DMS53 treated with DMSO at 0.1 percent for 48 hours (cell line): Measurements from ENCODE around the gene CMA1.
"Not testable (repeated sequence)": the region's sequence is repeated elsewhere in the genome, so short reads cannot be mapped to it uniquely, and the experiment has no call there.

Experiments
- DNase-seq: peaks from one replicate; lab custom pipeline; 2025; ENCODE audit not compliant: unreplicated experiment; lab: John Stamatoyannopoulos, UW

CMA1 gene, protein sequence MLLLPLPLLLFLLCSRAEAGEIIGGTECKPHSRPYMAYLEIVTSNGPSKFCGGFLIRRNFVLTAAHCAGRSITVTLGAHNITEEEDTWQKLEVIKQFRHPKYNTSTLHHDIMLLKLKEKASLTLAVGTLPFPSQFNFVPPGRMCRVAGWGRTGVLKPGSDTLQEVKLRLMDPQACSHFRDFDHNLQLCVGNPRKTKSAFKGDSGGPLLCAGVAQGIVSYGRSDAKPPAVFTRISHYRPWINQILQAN

DNA sequence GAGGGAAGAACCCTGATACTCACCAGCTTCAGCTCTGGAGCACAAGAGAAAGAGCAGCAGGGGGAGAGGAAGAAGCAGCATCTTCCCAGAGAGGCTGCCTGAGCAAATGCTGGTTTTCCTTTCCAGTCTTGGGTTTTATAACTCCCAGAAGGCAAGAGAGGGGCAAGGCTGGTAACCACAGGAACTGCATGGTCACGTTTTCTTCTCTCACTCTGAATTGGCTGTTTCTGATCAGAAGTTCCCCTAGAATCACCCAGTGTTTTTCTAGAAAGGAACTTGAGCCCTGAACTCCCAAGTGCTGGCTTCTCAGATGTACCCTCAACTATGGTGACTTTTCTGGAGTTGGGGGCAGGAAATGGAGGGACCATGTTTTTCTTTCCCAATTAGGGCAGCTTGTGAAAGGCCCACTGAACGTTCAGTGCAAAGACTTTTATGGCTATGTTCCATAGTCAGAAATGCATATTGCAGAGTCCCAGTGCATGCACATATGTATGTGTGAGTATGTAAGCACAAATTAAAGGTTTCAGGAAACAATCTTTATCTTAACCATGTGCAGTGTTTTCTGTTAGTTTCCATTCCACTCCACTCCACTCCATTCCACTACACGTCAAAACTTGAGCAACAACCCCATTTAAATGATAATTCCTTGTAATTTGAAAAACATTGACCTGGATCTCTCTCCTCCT is at the start of gene CMA1:
TSS of gene CMA1 (minus strand) at position 111 of the 686 bp plus-strand sequence. CDS start at position 81, 30 bp downstream.
- no peak for DNase-seq

GRCh38 chr14:24556756-24557155 is 48.7 kb upstream of the CMA1 start:
- DNase-seq = no peak

DNA sequence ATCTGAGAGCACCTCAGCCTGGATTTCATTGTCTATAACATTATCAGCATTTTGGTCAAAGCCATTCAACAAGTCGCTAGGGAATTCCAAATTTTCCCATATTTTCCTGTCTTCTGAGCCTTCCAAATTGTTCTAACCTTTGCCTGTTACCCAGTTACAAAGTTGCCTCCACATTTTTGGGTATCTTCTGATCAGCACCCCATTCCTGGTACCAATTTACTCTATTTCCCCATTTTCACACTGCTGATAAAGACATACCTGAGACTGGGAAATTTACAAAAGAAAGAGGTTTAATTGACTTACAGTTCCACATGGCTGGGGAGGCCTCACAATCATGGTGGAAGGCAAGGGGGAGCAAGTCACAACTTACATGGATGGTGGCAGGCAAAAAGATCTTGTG is 41.0 kb upstream of the CMA1 start:
- not testable (repeated sequence) for DNase-seq

- DNase-seq = no peak
Measured at GRCh38 chr14:24542346-24542936, 34.4 kb upstream of the CMA1 start.

- DNase-seq = no peak
Measured at GRCh38 chr14:24535737-24536136, 27.7 kb upstream of the CMA1 start.

GRCh38 chr14:24534286-24534685 is 26.2 kb upstream of the CMA1 start:
- DNase-seq = no peak

DNA sequence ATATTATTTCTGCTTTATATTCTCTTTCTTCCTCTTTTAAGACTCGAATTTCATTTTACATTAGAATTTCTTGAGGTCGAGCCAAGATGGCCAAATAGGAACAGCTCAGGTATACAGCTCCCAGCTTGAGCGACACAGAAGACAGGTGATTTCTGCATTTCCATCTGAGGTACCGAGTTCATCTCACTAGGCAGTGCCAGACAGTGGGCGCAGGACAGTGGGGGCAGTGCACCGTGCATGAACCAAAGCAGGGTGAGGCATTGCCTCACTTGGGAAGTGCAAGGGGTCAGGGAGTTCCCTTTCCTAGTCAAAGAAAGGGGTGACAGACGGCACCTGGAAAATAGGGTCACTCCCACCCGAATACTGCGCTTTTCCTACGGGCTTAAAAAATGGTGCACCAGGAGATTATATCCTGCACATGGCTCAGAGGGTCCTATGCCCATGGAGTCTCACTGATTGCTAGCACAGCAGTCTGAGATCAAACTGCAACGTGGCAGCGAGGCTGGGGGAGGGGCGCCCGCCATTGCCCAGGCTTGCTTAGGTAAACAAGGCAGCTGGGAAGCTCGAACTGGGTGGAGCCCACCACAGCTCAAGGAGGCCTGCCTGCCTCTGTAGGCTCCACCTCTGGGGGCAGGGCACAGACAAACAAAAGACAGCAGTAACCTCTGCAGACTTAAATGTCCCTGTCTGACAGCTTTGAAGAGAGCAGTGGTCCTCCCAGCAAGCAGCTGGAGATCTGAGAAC is 18.0 kb upstream of the CMA1 start:
- DNase-seq = peak; percentile 7

- DNase-seq = no peak
Measured at GRCh38 chr14:24518851-24519250, 10.8 kb upstream of the CMA1 start.

DNA sequence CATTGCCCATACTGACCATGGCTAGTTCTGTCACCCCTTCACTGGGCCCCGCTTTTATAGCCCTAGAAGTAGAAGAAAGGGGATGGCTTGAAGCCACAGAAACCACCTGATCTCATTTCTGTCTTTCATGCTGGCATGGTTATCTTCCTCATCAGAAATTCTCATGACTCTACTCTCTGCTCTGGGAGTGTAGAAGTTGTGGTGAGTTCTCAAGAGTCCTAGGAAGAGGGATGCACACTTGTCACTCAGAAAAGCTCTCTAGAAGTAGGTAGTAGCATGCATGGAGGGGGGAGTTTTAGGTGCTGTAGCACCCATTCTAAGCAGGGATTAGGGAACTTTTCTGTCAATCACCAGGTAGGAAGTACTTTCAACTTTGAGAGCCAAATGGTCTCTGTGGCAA is 6.1 kb upstream of the CMA1 start:
- no peak for DNase-seq

DNA sequence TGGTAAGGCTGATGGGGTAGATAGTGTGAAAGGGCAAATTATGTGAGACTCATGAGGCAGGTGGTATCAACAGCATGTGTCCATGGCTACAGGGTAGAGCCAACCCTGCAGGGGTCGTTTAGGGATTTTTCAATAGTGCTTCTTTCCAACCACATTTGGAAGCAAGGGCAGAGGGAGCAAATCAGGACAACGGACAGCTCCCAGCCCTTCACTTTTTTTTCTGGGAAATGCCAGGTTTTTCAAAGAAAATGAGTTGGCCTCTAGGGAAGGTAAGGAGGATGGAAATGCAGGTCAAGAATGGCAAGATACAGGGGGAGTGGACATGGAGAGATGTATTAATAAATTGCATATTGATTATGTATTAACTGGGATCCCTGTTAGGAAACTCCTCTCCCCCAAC is 4.9 kb upstream of the CMA1 start:
- DNase-seq = no peak

DNA sequence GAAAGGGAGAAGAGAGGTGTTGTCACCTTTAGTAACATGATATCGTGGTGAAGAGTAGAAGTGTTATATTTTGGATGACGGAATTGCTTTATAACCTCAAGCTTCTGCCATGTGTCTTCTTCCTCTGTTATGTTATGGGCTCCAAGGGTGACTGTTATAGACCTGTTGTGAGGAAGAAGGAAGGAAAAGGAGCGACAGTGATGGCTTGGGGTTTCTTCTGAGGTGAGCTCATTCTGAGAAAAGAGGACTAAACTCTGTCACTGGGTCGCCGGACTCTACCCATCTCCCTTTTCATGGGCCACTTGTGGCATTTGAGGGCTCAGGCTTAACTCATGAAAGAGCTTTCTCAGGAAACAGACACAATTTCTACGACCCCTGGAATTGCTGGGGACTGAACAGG is 1.6 kb downstream of the CMA1 start:
- no peak for DNase-seq

- DNase-seq = no peak
Measured at GRCh38 chr14:24504425-24504950, 3.6 kb downstream of the CMA1 start.

DNA sequence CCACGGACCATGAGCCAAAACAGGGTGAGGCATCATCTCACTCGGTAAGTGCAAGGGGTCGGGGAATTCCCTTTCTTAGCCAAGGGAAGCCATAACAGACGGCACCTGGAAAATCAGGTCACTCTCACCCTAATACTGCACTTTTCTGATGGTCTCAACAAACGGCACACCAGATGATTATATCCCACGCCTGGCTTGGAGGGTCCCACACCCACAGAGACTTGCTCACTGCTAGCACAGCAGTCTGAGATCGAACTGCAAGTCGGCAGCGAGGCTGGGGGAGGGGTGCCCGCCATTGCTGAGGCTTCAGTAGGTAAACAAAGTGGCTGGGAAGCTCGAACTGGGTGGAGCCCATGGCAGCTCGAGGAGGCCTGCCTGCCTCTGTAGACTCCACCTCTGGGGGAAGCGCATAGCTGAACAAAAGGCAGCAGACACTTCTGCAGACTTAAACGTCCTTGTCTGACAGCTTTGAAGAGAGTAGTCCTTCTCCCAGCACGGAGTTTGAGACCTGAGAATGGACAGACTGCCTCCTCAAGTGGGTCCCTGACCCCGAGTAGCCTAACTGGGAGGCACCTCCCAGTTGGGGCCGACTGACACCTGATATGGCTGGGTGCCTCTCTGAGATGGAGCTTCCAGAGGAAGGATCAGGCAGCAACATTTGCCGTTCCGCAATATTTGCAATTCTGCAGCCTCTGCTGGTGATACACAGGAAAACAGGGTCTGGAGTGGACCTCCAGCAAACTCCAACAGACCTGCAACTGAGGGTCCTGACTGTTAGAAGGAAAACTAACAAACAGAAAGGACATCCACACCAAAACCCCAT is 16.3 kb downstream of the CMA1 start:
- peak; percentile 10 for DNase-seq

DNA sequence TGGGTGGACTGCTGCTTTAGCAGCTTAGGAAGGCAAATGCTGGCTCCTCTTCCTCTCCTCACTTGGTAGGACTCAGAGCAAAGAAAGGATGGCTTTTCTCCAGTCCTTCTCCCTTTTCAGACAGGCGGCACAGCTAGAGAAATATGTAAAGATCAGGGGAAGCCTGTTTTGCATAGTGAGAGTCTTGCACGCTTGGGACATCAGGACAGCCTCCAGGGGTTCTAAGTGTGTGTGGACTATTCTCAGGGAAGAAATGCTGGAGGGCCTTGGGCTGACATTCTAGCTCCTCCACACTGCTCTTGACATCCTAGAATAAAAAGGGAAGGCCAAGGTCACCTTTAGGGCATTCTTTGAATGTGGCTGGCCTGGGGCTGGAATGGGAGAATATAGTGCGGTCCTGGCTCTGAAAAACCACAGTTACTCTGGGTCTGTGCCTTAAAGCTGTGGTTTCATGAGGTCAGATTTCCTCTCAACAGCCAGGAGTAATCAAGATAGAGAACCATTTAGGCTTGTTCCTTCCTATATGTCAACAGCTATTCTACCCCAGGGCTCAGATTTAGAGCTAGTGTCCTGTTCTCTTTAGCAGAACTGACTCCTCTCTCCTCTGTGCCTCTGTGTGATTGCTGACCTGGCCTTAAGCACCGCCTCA is 24.3 kb downstream of the CMA1 start:
- no peak for DNase-seq

DNA sequence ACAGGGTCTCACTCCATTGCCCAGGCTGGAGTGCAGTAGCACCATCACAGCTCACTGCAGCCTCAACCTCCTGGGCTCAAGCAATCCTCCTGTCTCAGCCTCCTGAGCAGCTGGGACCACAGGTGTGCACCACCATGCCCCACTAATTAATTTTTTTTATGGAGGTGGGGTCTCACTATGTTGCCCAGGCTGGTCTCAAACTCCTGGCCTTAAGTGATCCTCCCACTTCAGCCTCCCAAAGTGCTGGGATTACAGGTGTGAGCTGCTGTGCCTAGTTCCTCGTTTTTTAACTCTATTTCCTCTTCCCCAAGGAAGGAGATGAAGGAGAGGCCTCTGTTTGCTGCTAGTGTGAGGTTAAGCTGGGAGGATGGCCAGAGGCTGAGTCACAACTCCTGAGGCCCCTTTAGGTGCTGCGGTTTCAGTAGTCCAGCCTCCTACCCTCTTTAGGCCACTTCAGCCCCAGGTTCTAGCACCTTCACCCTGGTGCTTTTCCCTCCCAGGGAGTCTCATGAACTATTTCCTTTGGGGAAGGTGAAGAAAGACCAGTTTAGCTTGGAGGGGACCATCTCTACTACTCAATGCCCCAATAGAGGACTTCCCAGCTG is 25.3 kb downstream of the CMA1 start:
- DNase-seq = not testable (repeated sequence)

DNA sequence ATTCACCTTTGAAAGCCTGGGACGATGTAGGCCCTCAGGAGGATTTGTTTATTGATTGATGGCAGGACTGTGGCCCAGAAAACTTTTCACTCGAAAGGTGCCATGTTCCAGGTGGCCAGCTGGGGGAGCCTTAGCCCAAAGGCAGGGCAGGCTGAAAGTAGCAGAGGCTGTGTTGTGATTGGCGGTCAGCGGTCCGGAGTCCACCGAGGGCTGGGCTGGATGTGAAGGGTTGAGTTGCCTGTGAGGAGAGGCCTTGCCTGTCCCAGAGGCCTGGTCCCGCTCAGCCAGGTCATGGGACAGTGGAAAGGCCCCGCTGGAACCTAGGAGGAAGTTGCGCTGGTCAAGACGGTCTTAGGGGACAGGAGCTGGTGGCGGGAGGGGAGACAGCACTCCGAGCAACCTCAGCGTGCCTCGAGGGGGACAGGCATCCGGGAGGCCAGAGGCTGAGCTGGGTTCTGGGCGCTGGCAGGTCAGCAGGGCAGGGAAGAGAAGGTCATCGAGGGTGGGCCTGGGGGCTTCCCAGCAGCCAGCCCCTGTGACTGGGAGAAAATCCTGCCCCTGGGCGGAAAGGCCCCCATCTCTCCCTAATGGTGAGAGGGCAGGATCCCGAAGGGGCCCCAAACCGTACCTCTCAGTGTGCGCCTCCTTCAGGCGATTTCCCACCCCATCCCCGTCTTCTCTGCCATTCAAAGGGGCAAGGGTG is 26.3 kb downstream of the CMA1 start:
- peak; percentile 40 for DNase-seq

DNA sequence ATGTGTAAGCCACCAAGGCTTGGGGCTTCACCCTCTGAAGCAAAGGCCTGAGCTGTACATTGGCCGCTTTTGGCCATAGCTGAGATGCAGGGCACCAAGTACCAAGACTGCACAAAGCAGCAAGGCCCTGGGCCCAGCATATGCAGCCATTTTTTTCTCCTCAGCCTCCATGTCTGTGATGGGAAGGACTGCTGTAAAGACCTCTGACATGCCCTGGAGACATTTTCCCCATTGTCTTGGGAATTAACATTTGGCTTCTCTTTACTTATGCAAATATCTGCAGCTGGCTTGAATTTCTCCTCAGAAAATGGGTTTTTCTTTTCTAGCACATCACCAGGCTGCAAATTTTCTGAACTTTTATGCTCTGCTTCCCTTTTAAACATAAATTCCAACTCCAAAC is 28.1 kb downstream of the CMA1 start:
- DNase-seq = not testable (repeated sequence)

DNA sequence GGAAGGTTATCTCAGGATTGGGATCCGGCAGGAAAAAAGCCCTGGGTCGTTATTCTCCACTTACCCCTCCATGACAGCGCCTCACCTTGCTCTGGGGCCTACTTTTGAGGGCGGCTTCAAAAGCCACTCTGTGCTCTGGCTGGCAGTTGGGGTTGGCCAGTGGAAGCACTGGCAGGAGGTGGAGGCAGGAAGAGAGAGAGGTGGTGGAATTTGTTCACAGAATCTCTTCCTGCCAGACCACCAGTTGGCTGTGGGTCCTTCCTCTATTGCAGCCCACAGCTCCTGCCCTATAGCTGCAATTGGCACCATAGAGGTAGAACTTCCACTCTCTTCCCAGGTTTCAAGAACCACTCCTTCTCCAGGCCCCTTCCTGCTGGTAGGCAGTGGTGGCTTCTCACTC is 32.8 kb downstream of the CMA1 start:
- DNase-seq = no peak

- no peak for DNase-seq
Measured at GRCh38 chr14:24473211-24473610, 34.9 kb downstream of the CMA1 start.
